HG02840 (cell line): ENCODE data around the gene LMX1A.

Experiments
- ATAC-seq: cut with Tn5 transposase; IDR thresholded peaks from one replicate; pipeline ENCODE4 v1.9.1; 2021; ENCODE audit warnings: mild to moderate bottlenecking, moderate library complexity, moderate number of reproducible peaks; ENCODE audit not compliant: unreplicated experiment, low FRiP score

LMX1A gene

DNA sequence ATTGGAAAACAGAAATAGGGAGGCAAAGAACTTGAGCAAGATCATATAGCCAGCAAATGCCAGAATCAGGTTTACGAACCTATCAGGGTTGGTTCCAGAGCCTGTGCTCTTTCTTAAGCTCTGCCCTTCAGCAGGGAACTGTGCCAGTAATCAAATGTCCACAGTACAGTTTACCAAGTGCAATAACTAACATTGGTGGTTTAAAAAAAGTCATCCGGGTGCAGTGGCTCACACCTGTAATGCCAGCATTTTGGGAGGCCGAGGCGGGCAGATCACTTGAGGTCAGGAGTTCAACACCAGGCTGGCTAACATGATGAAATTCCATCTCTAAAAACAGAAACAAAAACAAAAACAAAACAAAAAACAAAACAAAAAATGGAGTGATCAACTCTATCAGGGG lies 182.7 kb downstream of the LMX1A start:
- no peak for ATAC-seq

GRCh38 chr1:165173409-165173808 lies 183.1 kb downstream of the LMX1A start:
- ATAC-seq: no peak

DNA sequence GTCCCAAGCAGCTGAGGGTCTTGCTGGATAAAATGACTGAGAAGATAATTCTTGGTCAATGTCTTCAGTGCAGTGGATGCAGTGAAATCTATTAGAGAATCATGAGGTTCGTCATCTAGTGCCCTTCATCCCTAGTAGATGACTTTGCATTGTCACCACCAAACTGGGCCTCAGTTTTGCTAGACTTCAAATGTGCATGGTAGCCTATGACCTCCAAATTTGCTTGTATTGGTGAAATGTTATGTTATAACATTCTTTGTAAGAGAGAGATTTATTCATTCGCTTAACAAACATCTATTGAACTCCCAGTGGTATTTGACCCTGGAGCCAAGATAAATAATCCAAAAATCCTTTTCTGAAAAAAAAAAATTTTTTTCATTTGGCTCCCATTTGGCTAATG lies 183.8 kb downstream of the LMX1A start:
- ATAC-seq: no peak

DNA sequence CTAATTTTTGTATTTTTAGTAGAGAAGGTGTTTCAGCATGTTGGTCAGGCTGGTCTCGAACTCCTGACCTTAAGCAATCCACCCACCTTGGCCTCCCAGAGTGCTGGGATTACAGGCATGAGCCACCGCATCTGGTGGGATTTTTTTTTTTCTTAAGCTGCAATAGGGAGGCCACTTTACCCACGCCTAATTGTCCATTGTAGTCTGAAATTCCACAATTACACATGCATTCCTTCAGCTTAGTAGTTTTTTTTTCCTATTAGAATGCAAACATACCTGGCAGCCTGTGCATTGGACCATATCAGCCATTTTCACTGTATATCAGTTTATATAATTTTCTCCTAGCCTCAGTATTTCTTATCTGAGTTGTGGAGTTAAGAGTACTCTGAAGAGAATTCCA lies 186.8 kb downstream of the LMX1A start:
- ATAC-seq: no peak

DNA sequence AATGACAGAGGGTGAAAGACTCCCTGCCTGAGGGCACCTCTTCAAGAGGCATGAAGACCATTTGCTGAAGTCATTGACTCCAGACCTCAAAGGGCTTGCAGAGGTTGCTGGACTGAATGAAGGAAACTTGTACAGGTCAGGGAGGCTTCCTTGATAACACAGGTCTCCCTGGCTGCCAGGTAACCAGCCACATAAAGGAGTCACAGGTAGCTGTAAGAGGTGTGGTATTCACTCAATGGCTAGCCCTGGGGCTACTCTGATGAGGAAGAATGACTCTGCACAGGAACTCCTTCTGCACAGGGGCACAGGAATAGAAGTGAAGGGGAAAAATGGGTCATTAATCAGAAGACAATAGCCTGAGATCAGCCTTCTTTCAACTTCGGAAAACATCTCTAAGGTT lies 187.5 kb downstream of the LMX1A start:
- no peak for ATAC-seq

DNA sequence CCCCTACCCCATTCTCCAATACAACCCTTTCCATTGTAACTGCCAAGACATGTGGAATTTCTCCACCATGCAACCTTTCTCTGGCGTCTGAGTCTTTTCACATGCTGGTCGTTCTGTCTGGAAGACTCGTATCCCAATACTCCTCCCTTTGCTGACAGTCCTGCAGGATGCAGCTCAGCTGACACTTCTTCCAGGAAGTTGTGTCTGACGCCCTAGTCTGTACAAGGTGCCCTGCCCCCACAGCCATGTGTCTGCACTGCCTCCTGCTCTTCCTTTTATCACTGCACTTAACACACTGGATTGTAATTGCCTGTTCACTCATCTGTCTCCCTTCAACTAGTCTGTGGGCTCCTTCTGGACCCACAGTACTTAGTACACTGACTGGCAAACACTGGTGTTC lies 188.0 kb downstream of the LMX1A start:
- ATAC-seq: no peak

GRCh38 chr1:165162671-165163241 lies 193.8 kb downstream of the LMX1A start:
- ATAC-seq: no peak

- ATAC-seq: no peak
Measured at GRCh38 chr1:165161130-165161529, 195.4 kb downstream of the LMX1A start.

DNA sequence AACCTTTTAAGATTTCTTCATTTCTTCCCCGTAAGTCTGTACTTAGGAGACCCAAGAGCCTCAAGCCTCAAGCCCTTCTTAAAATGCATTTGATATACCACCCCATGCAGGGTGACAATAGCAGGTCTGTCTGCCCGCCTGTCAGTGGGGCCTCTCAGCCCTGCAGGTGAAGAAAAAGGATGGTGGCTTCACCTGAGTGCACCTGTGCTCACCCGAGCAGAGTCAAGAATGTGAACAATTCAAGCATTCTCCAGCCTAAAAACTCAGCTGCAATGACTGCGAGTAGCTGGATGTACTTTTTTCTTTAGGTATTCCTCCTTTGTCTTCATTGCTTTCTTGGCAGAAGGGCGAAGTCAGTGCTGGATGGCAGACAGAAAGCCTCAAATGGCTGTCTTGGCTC lies 203.3 kb downstream of the LMX1A start:
- ATAC-seq: no peak

DNA sequence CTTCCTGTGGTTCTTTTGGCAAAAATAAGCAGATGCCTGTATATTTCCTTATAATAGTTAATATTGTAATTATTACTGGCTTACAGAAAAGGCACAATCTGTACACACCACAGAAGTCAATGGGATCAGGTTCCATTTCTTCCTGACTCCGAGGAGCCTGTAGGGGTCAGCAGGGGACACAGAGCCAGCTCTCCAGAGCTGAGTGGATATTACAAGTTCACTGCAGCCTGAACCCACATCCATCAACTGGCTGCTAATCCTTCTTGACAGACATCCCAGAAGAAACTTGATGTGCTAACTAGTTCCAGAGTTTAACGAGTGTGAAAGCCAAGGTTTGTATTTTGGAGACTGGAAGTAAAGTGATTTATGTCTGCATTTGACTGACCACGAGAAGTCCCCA lies 203.8 kb downstream of the LMX1A start:
- no peak for ATAC-seq

DNA sequence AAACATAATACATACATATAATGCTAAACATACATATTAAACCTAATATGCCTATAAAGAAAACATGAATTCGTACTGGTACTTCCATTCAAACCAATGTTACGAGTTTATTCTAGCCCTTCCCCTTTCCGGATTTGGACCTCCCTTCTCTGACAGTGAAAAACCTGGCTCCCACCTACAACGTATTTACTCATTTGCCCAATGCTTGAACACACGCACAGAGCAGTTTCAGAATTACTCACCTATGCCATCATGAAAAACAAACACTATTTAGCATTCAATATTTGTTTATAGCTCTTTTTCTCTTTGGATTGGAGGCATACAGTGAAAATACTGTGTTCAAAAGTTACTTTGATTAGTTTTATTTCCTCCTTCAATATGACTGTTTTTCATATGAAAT lies 204.4 kb downstream of the LMX1A start:
- no peak for ATAC-seq
